Uterus (tissue), 4 donors: Measurements from ENCODE around the gene IGF2R. TPM values are rescaled to one million over a fixed set of nuclear protein-coding genes. Genes with fewer than 3 reads are reported as not detected.

Experiments
- DNase-seq, 2 donors: peaks; one replicate each; pipeline ENCODE4 v3.0.0-alpha.2; 2019 to 2020
- H3K27ac ChIP-seq, 2 donors: fragments of 200-600 bp; sonication (generic); 1 replicate in 1 of 2; 2 replicates in 1 of 2; pipeline ENCODE4 v1.5.1; 2016 to 2018
- H3K27me3 ChIP-seq, 2 donors: fragments of 200-600 bp; sonication (generic); one replicate each; pipeline ENCODE4 v1.5.1; 2018 to 2019; ENCODE audit warnings: control low read depth in 1 of 2
- H3K36me3 ChIP-seq, 2 donors: fragments of 200-600 bp; sonication (generic); one replicate each; pipeline ENCODE4 v1.5.1; 2019; ENCODE audit warnings: control low read depth in 1 of 2
- H3K4me1 ChIP-seq, 2 donors: fragments of 200-600 bp; sonication (generic); one replicate each; pipeline ENCODE4 v1.5.1; 2018 to 2019; ENCODE audit warnings: control low read depth in 1 of 2
- H3K4me3 ChIP-seq, 2 donors: fragments of 200-600 bp; sonication (generic); 1 replicate in 1 of 2; 2 replicates in 1 of 2; pipeline ENCODE4 v1.5.1; 2018 to 2019; ENCODE audit warnings: mild to moderate bottlenecking in 1 of 2
- H3K9me3 ChIP-seq, 2 donors: fragments of 200-600 bp; sonication (generic); one replicate each; pipeline ENCODE4 v1.5.1; 2019; ENCODE audit warnings: control low read depth in 1 of 2
- POLR2A ChIP-seq, 2 donors: fragments of 450-650 bp; IDR thresholded peaks; one replicate each; pipeline ENCODE4 v1.6.1; 2016; ENCODE audit warnings: antibody characterized with exemption in 2 of 2, mild to moderate bottlenecking in 1 of 2, moderate library complexity in 1 of 2
- intact Hi-C: fragments of 100-400 bp; cut with DNase I; formaldehyde crosslinking; loops from one replicate; pipeline ENCODE4 v1.15.1; 2023; ENCODE audit warnings: low total_unique reads
- total RNA-seq, 4 donors: library from RNA; depleted of rRNA in 3 of 4; stranded (reverse); fragments of >200 nt in 3 of 4; gene quantifications; one replicate each; pipeline versions ENCODE4 v1.1.0 to v1.2.4, GENCODE V29; 2014 to 2023
- TF ChIP-seq, protein P1 (sequence below), 4 experiments: fragments of 200-600 bp in 2 of 4; fragments of 450-650 bp in 2 of 4; sonication (generic) in 2 of 4; IDR thresholded peaks; one replicate each; pipeline ENCODE4 v1.5.1; 2016 to 2019; ENCODE audit warnings: antibody characterized with exemption in 4 of 4, mild to moderate bottlenecking in 2 of 4, moderate library complexity in 1 of 4
- donor health status: DM: yes; HTN: yes; CAD: no.

IGF2R gene
- total RNA-seq, 4 donors from 2014 or later = 36.5 to 91.7 (median 61.7) TPM

- Histone ChIP-seq H3K36me3 (no peaks in the 10 kb centered on the region), H3K4me1 (no peaks in the 10 kb centered on the region), H3K4me3 (no peak overlapping the region), H3K9me3 (no peaks in the 10 kb centered on the region), H3K27me3 (no peaks in the 10 kb centered on the region), H3K27ac (no peak overlapping the region)
- intact Hi-C loops = no loop called here
- DNase-seq = no peak
- no peak for TF ChIP-seq POLR2A (IDR thresholded peaks at IDR 0.05)
- TF ChIP-seq, protein P1, sequence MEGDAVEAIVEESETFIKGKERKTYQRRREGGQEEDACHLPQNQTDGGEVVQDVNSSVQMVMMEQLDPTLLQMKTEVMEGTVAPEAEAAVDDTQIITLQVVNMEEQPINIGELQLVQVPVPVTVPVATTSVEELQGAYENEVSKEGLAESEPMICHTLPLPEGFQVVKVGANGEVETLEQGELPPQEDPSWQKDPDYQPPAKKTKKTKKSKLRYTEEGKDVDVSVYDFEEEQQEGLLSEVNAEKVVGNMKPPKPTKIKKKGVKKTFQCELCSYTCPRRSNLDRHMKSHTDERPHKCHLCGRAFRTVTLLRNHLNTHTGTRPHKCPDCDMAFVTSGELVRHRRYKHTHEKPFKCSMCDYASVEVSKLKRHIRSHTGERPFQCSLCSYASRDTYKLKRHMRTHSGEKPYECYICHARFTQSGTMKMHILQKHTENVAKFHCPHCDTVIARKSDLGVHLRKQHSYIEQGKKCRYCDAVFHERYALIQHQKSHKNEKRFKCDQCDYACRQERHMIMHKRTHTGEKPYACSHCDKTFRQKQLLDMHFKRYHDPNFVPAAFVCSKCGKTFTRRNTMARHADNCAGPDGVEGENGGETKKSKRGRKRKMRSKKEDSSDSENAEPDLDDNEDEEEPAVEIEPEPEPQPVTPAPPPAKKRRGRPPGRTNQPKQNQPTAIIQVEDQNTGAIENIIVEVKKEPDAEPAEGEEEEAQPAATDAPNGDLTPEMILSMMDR (IDR thresholded peaks at IDR 0.05) = no peak
These were observed 16.4 kb upstream of the IGF2R start for GRCh38 chr6:159952289-159953005.

DNA sequence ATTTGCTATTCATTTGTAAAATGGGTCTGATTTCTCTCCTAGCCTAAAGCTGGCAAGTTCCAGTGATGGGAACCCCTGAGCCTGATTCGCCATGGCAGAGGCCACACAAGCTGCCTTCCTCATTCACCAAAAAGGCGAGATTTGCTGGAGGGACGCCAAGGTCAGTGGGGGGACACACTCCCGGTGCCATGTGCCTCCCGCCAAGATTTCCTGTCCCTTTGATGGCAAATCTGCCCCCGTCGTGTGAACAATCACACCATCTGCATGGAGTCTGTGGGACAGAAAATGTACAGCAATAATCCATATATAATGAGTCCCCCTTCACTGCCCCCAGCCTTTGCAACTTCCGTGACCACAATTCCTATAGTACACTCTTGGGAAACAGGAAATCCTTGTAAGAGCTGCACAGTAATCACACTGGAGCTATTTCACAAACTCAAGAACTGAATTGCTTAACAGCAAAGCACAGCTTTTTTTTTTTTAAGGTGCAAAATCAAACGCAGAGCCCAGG, 15.7 kb upstream of the IGF2R start:
- intact Hi-C loops = no loop called here

GRCh38 chr6:159955945-159956361, 12.9 kb upstream of the IGF2R start:
- intact Hi-C loops = no loop called here
- H3K27me3 ChIP-seq = no peaks in the 10 kb centered on the region
- H3K4me3 ChIP-seq = no peak overlapping the region
- no peak for TF ChIP-seq POLR2A (IDR thresholded peaks at IDR 0.05)
- TF ChIP-seq, protein P1 (IDR thresholded peaks at IDR 0.05) = no peak
- H3K27ac ChIP-seq = no peak overlapping the region
- no peaks in the 10 kb centered on the region for H3K36me3 ChIP-seq
- DNase-seq = no peak
- no peaks in the 10 kb centered on the region for H3K9me3 ChIP-seq
- H3K4me1 ChIP-seq = peaks cover 0 to 4% of the 10 kb centered on the region in 2 donors

More for the DNA sequence above, 15.7 kb upstream of the IGF2R start:
- Histone ChIP-seq H3K4me3 (no peak overlapping the region), H3K36me3 (no peaks in the 10 kb centered on the region), H3K9me3 (no peaks in the 10 kb centered on the region), H3K4me1 (no peaks in the 10 kb centered on the region), H3K27me3 (no peaks in the 10 kb centered on the region), H3K27ac (no peak overlapping the region)
- peak in 1 of 2 donors; percentile 47 for DNase-seq
- TF ChIP-seq, protein P1 (IDR thresholded peaks at IDR 0.05) = no peak
- TF ChIP-seq POLR2A (IDR thresholded peaks at IDR 0.05) = no peak

- H3K36me3 ChIP-seq = no peaks in the 10 kb centered on the region
- DNase-seq = no peak
- no peaks in the 10 kb centered on the region for H3K9me3 ChIP-seq
- no peak for TF ChIP-seq POLR2A (IDR thresholded peaks at IDR 0.05)
- TF ChIP-seq, protein P1 (IDR thresholded peaks at IDR 0.05) = no peak
- no peak overlapping the region for H3K4me3 ChIP-seq
- peaks cover 0 to 4% of the 10 kb centered on the region in 2 donors for H3K4me1 ChIP-seq
- H3K27ac ChIP-seq = no peak overlapping the region
- no peaks in the 10 kb centered on the region for H3K27me3 ChIP-seq
- intact Hi-C loops = no loop called here
These were observed 11.7 kb upstream of the IGF2R start for GRCh38 chr6:159957071-159957673.
